Measurements from ENCODE around the gene RHOF. TPM values are rescaled to one million over a fixed set of nuclear protein-coding genes. Genes with fewer than 3 reads are reported as not detected.
A peak's percentile ranks its signal among the peaks of the same experiment; 100 is the strongest.

The RHOF gene, protein sequence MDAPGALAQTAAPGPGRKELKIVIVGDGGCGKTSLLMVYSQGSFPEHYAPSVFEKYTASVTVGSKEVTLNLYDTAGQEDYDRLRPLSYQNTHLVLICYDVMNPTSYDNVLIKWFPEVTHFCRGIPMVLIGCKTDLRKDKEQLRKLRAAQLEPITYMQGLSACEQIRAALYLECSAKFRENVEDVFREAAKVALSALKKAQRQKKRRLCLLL
- total RNA-seq, result 10 to 100 TPM; 33.2 to 34.7 TPM
- polyA plus RNA-seq, result 10 to 100 TPM; 15.1 to 16.5 TPM
- long read RNA-seq, donor 1, transcript RHOF-201 (5 exons, 3,009 nt), result major isoform, 8 of 8 reads
- long read RNA-seq, donor 1, partial matches to known transcripts, result 0 of 8 reads
- long read RNA-seq, donor 1, other reads (novel, unspliced or antisense), result 0 of 8 reads
- long read RNA-seq, donor 2, partial matches to known transcripts, result 0 of 3 reads
- long read RNA-seq, donor 2, other reads (novel, unspliced or antisense), result 0 of 3 reads
- long read RNA-seq, donor 3, partial matches to known transcripts, result 5 of 10 reads
- long read RNA-seq, donor 3, other reads (novel, unspliced or antisense), result 0 of 10 reads
- long read RNA-seq, donor 4, partial matches to known transcripts, result 0 of 2 reads
- long read RNA-seq, donor 4, other reads (novel, unspliced or antisense), result 0 of 2 reads
- long read RNA-seq, donor 5, transcript RHOF-201 (5 exons, 3,009 nt), result major isoform, 9 of 9 reads
- long read RNA-seq, donor 5, partial matches to known transcripts, result 0 of 9 reads
- long read RNA-seq, donor 5, other reads (novel, unspliced or antisense), result 0 of 9 reads

DNA sequence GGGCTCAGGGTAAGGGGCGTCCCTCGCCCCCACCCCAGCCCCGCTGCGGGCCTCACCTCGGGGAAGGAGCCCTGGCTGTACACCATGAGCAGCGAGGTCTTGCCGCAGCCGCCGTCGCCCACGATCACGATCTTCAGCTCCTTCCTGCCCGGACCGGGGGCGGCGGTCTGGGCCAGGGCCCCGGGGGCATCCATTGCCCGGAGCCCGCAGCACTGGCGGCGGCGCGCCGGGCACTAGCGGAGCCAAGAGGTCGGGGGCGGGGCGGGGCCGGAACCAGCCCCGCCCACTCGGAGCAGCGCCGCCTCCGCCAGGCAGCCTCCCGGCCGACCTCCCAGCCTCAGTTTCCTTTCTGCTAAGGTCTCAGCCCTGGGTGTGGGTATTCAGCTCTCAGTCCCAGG is at the start of gene RHOF:
RHOF (minus strand) TSS at position 249 of the 398 bp plus-strand sequence; CDS start at position 194, 55 bp downstream.
- TF ChIP-seq, protein P1, sequence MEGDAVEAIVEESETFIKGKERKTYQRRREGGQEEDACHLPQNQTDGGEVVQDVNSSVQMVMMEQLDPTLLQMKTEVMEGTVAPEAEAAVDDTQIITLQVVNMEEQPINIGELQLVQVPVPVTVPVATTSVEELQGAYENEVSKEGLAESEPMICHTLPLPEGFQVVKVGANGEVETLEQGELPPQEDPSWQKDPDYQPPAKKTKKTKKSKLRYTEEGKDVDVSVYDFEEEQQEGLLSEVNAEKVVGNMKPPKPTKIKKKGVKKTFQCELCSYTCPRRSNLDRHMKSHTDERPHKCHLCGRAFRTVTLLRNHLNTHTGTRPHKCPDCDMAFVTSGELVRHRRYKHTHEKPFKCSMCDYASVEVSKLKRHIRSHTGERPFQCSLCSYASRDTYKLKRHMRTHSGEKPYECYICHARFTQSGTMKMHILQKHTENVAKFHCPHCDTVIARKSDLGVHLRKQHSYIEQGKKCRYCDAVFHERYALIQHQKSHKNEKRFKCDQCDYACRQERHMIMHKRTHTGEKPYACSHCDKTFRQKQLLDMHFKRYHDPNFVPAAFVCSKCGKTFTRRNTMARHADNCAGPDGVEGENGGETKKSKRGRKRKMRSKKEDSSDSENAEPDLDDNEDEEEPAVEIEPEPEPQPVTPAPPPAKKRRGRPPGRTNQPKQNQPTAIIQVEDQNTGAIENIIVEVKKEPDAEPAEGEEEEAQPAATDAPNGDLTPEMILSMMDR (IDR thresholded peaks at IDR 0.05; ENCODE audit: control extremely low read depth, extremely low read depth), result no peak
- Histone ChIP-seq H3K27me3 (ENCODE audit: control insufficient read depth in 3 of 3, insufficient read depth in 3 of 3, low read length in 2 of 3) (no peaks in the 10 kb centered on the region), H3K27ac (ENCODE audit: low read depth in 1 of 2, low read length in 1 of 2) (peak within 1 kb of the TSS; percentile 77 to 80), H3K4me3 (peak within 1 kb of the TSS; percentile 54), H3K9me3 (ENCODE audit: control insufficient read depth in 4 of 4, insufficient read depth in 3 of 4, low read length in 3 of 4) (no peaks in the 10 kb centered on the region), H3K9ac (ENCODE audit: insufficient read depth in 1 of 2, low read length in 2 of 2) (peak within 1 kb of the TSS in 1 of 2 donors; percentile 49), H3K36me3 (ENCODE audit: control insufficient read depth in 4 of 4, insufficient read depth in 4 of 4, low read length in 4 of 4) (peaks cover 0 to 13% (median 4%) of the 10 kb centered on the region in 4 donors), H3K4me1 (ENCODE audit: control insufficient read depth in 5 of 5, insufficient read depth in 5 of 5, low read length in 5 of 5) (peaks cover 0 to 45% (median 25%) of the 10 kb centered on the region in 5 donors)
- ATAC-seq (ENCODE audit: insufficient read depth, low FRiP score), result peak; percentile 23
- WGBS, 2 donors, result 1 to 2% methylated on average over 26 to 36 of the region's 36 CpGs
- DNase-seq, result no peak

DNA sequence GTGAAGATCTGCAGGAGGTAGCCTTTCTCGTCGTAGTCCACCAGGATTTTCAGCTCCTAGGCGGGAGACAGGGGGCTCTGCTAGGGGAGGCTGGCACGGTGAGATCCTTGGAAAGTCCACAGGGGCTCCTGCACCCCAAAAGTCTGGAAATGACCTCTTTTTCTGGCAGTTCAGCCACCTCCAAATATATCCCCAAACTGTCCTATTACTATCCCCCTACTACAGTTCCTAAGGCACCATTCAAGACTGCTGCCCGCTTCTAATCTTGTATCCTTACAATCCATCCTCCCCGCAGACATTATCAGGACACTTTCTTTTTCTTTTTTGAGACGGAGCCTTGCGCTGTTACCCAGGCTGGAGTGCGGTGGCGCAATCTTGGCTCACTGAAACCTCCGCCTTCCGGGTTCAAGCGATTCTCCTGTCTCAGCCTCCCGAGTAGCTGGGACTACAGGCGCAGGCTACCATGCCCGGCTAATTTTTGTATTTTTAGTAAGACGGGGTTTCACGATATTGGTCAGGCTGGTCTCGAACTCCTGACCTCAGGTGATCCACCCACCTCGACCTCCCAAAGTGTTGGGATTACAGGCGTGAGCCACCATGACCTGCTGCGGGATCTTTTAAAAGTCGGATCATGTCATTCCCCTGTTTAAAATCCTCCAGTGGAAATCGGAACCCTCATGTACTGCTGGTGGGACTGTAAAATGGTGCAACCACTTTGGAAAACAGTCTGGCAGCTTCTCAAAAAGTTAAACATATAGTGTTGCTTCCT is 46.7 kb upstream of the RHOF start:
- ATAC-seq (ENCODE audit: insufficient read depth, low FRiP score) (no peak), DNase-seq (no peak)
- no peak overlapping the region for H3K9ac ChIP-seq (ENCODE audit: insufficient read depth in 1 of 2, low read length in 2 of 2)
- no peaks in the 10 kb centered on the region for H3K4me1 ChIP-seq (ENCODE audit: control insufficient read depth in 5 of 5, insufficient read depth in 5 of 5, low read length in 5 of 5)
- peak overlapping the region; percentile 43 to 77 for H3K27ac ChIP-seq (ENCODE audit: low read depth in 1 of 2, low read length in 1 of 2)
- no peaks in the 10 kb centered on the region for H3K27me3 ChIP-seq (ENCODE audit: control insufficient read depth in 3 of 3, insufficient read depth in 3 of 3, low read length in 2 of 3)
- WGBS, 2 donors, result 53 to 64% methylated on average over 24 of the region's 24 CpGs
- TF ChIP-seq, protein P1 (IDR thresholded peaks at IDR 0.05; ENCODE audit: control extremely low read depth, extremely low read depth), result no peak
- H3K4me3 ChIP-seq, result peak overlapping the region; percentile 67
- no peaks in the 10 kb centered on the region for H3K36me3 ChIP-seq (ENCODE audit: control insufficient read depth in 4 of 4, insufficient read depth in 4 of 4, low read length in 4 of 4)
- H3K9me3 ChIP-seq (ENCODE audit: control insufficient read depth in 4 of 4, insufficient read depth in 3 of 4, low read length in 3 of 4), result no peaks in the 10 kb centered on the region

DNA sequence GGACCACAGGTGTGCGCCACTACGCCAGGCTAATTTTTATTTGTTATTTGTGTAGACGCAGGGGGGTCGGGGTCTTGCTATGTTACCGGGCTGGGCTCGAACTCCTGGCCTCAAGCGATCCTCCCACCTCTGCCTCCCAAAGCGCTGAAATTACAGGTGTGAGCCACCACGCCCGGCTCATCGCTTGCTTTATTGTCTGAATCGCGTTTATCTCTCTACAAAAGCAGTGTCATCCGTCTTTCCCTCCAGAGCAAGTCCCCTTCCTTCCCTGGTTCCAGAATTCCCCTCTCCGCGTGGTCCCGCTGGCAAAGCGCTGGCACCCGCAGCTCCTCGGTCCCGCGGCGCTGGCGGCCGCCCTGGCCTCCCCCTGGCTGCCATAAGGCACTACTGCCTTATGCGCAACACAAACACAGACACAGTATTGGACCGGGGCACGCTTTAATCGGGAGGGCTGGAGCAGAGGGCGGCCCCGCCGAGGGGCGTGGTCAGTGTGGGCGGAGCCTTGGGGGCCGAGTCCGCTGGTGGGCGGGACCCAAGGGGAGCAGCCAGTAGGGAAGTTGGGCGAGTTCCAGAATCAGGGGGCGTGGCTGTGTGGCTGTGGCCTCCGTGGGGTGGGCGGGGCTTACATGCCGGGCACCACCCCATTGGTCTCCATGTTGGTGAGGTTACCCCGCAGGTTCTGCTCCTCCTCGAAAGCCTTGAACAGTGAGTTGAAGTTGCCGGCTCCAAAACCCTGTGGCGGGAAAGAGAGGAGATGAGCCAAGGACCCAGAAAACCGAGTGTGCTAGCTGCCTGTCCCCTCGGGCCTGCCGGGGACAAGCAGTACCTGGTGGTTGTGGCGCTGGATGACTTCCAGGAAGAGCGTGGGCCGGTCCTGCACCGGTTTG is 45.9 kb upstream of the RHOF start:
- TF ChIP-seq, protein P1 (IDR thresholded peaks at IDR 0.05; ENCODE audit: control extremely low read depth, extremely low read depth), result peak; percentile 10
- H3K4me3 ChIP-seq, result peak overlapping the region; percentile 67
- H3K9ac ChIP-seq (ENCODE audit: insufficient read depth in 1 of 2, low read length in 2 of 2), result peak overlapping the region in 1 of 2 donors; percentile 55
- 12 to 13% methylated on average over 52 to 53 of the region's 53 CpGs for WGBS, 2 donors
- DNase-seq (peak; percentile 97 to 98 (median 97)), ATAC-seq (ENCODE audit: insufficient read depth, low FRiP score) (peak; percentile 99)
- peak overlapping the region; percentile 43 to 77 for H3K27ac ChIP-seq (ENCODE audit: low read depth in 1 of 2, low read length in 1 of 2)
- no peaks in the 10 kb centered on the region for H3K9me3 ChIP-seq (ENCODE audit: control insufficient read depth in 4 of 4, insufficient read depth in 3 of 4, low read length in 3 of 4)
- no peaks in the 10 kb centered on the region for H3K36me3 ChIP-seq (ENCODE audit: control insufficient read depth in 4 of 4, insufficient read depth in 4 of 4, low read length in 4 of 4)
- H3K4me1 ChIP-seq (ENCODE audit: control insufficient read depth in 5 of 5, insufficient read depth in 5 of 5, low read length in 5 of 5), result no peaks in the 10 kb centered on the region
- H3K27me3 ChIP-seq (ENCODE audit: control insufficient read depth in 3 of 3, insufficient read depth in 3 of 3, low read length in 2 of 3), result no peaks in the 10 kb centered on the region
